ENCODE data around the gene ESF1.

The ESF1 gene, protein sequence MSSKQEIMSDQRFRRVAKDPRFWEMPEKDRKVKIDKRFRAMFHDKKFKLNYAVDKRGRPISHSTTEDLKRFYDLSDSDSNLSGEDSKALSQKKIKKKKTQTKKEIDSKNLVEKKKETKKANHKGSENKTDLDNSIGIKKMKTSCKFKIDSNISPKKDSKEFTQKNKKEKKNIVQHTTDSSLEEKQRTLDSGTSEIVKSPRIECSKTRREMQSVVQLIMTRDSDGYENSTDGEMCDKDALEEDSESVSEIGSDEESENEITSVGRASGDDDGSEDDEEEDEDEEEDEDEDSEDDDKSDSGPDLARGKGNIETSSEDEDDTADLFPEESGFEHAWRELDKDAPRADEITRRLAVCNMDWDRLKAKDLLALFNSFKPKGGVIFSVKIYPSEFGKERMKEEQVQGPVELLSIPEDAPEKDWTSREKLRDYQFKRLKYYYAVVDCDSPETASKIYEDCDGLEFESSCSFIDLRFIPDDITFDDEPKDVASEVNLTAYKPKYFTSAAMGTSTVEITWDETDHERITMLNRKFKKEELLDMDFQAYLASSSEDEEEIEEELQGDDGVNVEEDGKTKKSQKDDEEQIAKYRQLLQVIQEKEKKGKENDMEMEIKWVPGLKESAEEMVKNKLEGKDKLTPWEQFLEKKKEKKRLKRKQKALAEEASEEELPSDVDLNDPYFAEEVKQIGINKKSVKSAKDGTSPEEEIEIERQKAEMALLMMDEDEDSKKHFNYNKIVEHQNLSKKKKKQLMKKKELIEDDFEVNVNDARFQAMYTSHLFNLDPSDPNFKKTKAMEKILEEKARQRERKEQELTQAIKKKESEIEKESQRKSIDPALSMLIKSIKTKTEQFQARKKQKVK

DNA sequence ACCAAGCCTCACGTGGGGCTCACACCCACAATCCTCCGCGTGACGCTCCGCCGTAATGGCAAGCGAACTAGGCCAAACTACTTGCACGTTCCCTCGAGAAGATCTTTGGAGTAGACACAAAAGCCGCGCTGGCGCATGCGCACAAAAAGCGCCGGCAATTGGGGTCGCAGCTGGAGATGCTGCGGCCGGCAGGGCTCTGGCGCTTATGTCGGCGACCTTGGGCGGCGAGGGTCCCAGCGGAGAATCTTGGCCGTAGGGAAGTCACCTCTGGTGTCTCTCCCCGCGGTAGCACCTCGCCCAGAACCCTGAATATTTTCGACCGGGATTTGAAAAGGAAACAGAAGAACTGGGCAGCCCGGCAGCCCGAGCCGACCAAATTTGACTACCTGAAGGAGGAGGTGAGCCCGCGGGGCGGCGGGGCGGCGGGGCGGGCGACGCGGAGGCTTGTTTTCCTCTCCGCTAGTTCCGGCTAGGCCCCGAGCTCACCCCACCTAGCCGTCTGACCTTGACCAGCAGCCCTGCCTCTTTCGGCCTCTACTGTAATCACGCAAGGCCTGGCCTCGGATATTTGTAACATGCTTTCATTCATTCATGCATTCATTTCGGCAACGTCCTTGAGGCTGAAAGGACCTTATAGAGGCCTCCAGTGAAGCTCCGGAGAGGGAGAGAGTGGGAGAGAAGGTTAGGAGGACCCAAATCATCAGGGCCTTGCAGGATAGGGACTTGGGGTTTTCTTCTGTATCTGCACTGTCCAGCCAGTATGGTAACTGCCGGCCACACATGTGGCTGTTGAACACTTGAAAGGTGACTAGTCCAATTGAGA is at the start of gene ESF1, which contains the start of gene NDUFAF5:
Gene ESF1, minus strand, starts transcription at position 27 of the 823 bp plus-strand sequence. CDS start 1,779 bp downstream, outside the sequence.
Gene NDUFAF5, plus strand, starts transcription at position 136 of the 823 bp plus-strand sequence. Its CDS starts 41 bp downstream, at position 177.
- DNase-seq: peak; percentile 69

DNA sequence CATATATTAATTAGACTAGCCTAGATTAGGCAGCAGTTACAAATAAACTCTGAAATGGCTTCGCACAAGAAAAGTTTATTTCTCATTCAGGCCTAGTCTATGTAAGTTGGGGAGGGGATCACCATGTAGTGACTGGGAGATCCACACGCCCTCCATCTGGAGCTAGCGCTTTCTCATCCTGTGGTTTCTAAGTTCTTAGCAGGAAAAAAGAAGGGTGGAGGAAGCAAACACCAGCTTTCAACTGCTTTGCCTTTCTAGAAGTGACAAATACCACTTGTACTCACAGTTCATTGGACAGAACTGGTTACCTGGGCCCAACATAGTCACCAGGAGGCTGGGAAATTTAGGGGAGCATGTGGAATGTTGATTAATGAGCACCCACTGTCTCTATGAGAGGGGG is 46.8 kb upstream of the ESF1 start:
- DNase-seq: no peak

DNA sequence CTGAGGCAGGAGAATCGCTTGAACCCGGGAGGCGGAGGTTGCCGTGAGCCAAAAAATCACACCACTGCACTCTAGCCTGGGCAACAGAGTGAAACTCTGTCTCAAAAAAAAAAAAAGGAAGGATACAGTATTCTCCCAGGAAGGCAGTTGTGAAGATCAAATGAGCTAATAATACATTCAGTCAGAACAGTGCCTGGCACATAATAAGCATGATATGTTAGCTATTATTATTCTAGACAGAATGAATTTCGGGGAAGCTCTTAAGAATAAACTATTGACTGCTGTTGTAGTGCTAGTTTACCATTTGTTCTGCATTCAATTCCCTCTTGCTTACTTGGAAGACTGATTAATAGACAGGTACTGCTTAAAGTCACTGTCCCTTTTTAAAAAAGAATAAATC is 40.7 kb upstream of the ESF1 start:
- no peak for DNase-seq

DNA sequence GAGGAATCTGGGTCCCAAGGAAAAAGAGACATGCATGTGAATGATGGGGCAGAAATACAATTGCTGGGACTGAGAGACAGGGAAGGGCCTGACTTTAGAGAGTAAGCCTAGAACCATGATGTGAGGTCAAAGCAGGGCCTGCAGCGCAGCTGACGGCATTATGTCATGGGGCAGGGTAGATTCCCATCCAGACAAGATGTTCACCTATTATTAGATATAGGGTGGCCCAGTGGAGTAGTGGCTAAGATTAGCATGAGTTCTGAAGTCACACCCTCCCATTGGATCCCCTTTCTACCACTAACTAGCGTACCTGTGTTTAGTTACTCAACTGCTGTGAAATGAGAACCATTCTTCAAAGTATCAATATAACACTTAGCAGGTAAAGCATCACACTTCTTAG is 39.7 kb upstream of the ESF1 start:
- DNase-seq: no peak

DNA sequence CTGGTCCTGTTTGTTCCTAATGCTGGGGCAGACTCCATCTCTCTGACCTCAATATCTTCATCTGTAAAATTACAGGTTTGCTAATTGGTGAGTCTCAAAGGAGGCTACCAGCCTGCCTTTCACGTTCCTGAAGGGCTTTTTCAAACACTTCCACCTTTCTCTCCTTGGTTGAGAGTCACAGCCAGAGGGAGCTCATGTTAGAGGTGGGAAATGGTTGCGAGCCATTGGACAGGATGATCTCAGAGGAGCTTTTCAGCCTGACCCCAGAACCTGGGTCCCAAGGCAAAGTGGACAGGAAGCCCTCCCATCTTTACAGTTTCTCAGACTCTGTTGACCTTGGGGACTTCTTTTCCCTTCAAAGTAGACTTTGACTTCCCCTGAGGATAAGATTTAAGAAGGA is 37.7 kb upstream of the ESF1 start:
- DNase-seq: no peak

DNA sequence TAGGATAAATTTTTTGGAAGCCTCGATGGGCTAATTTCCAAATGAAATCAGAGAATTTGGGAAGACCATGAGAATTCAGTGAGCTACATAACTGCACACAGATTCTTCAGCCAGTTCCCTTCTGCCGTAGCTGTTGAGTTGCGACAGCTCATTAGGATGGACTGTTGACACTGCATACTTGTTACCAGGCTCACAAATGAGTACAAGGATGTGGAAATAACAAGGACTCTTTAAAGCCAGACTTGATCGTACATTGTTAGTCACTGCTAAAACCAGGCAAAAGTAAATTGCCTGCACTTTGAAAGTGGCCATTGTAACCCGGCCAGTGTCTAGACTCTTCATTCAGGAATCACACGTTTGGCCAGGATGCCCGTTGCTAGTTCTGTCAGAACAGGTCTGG is 37.2 kb upstream of the ESF1 start:
- DNase-seq: no peak

DNA sequence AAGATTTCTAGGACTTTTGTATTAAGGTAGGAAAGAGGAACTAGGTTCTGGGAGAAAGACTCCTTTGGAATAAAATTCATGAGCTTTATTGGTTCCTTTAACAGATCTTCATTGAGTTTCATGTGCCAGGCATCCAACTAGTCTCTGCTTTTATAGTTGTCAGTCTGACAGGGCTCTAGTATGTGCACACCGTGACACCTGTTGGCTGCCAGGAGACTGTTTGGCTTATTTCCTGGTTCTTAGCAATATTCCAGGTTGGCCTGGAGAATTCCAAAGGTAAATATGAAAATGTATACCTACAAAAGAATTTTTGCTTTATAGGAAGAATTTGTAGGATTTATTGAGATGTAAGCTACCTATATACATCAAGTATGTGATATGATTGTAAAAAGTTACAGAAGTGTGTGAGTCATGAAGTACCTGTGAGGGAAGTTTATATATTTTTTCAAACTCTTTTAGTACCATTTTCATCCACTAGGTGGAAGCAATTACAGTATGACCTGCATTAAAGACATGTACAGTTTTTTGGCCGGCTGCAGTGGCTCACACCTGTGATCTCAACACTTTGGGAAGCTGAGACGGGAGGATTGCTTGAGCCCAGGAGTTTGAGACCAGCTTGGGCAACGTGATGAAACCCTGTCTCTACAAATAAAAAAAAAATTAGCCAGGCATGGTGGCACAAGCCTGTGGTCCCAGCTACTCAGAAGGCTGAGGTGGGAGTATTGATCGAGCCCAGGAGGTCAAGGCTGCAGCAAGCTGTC is 35.3 kb upstream of the ESF1 start:
- peak; percentile 23 for DNase-seq

DNA sequence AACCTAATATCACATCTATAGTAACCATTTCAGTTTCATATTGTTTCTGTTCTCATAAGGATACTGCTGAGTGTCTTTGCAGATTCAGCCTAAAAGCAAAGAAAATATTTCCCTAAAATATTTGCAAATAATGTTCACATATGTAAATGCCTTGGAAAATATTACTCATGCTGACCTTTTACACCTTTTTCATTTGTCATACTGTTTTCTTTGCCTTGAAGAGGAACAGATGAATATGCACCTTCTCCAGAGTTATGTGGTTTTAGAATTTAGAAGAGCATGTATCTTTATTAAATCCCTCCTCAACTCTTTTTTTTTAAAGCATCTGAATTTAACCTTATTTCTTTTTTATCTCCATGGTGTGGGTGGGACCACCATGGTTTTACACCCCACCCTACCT is 32.6 kb upstream of the ESF1 start:
- no peak for DNase-seq

DNA sequence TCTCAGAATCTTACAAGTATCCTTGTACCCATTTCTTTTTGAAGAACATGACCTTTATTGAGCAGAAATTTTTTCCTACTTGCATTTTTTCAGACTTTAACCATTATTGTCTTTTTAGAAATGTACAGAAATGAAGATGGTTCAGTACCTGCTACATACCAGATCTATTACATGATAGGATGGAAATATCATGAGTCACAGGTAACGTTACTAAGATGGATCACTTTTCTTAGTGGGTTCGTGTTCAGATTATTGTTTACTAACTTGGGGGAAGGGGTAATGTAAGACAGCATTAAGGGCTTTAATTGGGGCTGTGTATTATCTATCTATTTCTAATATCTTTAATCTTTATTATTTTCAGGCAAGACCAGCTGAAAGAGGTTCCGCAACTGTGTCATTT is 32.0 kb upstream of the ESF1 start:
- no peak for DNase-seq

DNA sequence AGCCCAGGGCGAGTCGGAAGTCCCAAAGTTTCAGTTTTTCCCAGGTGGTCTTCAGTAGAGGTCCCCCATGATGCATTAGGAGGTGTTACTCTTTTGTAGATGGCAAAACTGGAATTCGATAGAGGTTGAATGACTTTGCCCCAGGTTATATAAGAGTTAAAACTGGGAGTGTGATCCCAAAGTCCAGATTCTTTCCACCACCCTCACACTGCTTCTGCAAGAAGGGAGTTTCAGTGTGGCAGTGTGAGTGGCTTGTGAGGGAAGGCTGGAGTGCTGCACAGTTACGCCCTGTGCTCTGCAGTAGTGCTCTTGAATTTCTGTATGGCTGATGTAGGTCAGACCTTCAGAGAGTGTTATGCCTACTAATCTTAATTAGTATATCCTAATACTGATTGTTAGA is 30.0 kb upstream of the ESF1 start:
- DNase-seq: no peak

DNA sequence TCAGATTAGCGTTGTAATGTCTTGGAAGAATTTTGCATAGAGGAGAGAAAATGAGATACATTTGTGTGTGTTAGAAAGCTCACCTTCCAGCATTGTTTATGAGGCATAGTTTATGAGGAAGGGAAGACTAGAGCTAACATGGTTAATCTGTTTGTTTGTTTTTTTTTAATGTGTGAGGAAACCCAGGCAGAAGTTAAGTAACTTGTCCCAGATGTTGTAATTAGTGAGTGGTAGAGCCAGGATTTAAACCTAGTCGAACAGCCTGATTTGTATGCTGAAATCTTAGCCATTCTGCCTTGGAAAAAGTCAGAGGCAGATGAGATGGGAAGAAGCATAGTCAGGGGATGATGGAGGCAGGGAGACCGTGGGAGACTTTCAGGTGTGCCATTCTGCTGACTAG is 29.2 kb upstream of the ESF1 start:
- DNase-seq: no peak

DNA sequence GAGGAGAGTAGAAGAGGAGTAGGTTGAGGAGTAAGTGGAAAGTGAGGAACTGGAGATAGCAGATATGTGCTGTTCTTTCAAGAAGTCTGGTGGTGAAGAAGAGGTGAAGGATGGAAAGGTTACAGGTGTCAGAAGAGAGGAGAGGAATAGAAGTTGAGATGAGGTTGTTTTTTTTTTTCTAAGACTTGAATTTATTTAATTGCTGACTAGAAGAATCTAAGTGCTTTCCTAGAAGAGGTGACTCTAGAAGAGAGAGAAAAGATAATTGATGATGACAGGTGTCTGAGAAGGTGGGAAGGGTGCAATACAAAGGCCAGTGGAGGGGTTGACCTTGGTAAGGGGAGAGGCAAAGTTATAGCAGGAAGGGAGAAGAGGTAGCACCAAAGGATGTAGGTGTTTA is 25.7 kb upstream of the ESF1 start:
- DNase-seq: no peak

DNA sequence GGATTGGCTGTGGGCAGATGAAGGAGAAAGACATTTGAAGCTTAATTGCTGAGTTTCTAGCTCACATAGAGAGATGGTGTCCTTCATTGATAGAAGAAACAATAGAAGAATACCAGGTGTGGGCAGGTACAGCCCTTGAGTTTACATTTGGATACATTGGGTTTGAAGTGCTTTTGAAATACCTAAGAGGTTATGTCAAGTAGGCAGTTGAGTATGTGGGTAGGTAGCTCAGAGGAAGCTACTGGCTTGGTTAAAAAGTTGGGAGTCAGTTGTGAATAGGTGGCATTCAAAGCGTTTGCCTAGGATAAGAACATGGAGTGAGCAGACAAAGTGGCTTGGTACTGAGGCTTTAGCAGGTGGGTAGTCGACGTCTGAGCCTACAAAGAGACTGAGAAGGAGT is 25.1 kb upstream of the ESF1 start:
- no peak for DNase-seq

DNA sequence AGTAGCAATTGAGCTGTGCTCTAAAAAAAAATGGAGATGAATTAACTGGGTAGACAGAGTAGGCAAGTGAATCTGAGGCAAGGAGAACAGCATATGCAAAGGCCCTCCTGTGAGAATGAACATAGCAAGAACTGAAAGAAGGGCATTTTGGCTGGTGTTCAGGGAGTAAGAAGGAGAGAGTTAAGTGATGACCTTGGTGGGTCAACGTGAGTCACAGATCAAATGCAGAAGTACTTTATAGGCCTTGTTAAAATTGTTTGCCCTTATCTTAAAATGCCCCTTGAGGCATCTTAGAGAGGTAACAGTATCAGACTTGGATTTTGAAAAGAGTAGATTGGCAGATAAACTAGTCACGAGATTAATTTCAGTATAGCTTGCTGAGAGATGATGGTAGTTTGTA is 24.7 kb upstream of the ESF1 start:
- DNase-seq: no peak

DNA sequence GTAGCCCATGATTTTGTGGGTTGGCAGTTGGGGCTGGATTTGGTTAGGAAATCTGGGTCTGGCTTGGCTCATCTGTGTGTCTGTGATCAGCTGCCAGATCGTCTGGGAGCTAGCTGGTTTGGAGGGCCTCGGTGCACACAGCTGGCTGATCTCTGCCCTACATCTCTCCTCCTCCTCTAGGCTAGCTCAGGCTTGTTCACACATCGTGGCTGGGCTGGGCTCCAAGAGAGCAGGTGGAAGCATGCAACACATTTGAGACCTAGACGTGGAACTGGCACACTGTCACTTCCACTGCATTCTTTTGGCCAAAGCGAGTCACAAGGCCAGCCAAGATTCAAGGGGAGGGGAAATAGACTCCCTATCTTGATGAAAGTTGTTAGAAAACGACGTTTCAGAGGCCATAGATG is 16.0 kb upstream of the ESF1 start:
- DNase-seq: no peak

DNA sequence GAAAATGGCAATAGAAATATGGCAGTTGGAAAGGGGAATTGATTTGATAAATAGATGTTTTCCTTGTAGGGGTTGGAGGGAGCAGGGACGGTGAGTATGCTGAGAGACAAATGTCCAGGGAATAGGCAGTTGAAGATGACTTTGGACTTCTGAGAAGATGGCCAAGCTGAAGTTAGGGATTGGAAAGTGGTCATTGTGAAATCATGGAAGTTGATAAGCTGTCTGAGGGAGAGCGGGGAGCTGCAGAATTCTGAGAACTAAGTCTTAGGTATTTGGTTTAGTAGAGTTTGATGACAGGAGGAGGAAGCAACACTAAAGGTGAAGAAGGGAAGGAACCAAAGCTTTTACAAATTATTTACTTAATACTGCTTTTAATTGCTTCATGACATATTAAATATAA is 15.3 kb upstream of the ESF1 start:
- DNase-seq: no peak

DNA sequence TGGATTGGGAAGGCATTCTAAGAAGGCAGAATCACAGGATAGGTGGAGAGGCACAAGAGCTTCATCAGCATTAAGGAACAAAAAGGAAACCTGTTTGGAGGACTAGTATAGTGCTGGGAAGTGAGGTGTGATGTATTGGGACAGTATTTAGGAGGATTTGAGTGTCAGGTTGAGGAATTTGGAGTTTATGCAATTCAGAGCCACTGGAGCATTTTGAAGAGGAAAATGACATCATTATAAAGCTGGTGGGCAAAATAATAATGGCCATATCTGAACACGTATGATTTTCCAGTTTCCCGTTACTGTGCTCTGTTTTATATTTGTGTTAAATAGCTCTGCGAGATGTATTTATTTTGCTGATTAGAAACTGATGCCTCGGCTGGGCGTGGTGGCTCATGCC is 14.3 kb upstream of the ESF1 start:
- DNase-seq: no peak

DNA sequence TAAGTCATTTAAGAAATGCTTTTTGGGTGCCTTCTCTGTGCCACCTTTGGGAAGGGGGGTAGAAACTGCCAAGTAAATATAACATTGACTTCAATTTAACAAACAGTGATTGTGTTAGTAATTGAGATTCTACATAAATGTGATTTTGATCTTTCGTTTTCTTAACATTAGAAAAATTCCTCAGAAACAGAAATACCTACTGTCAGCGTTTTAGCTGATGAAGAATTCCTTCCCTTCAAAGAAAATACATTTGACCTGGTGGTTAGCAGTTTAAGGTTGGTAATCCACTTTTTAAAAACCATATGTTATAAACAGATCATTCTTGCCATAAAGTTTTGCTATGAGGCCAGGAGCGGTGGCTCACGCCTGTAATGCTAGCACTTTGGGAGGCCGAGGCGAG is 9.9 kb upstream of the ESF1 start:
- DNase-seq: no peak

DNA sequence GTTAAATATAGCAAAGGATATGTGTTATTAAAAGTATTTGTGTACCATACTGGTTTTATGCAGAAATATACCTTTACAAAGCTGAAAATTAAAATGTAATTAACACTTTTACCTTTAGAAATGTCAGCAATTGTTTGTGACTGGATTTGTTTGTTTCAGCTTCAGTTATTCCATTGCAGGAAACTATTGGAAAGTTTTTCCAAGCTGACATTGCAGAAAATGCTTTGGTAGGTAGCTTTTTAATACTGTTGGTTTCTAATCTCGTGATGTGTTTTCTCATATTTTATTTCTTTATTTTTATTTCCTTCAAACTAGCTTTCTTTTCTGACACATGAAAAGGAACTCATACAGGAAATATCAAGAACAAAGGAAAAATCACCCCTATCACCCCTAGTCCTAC is 8.3 kb upstream of the ESF1 start:
- DNase-seq: no peak

DNA sequence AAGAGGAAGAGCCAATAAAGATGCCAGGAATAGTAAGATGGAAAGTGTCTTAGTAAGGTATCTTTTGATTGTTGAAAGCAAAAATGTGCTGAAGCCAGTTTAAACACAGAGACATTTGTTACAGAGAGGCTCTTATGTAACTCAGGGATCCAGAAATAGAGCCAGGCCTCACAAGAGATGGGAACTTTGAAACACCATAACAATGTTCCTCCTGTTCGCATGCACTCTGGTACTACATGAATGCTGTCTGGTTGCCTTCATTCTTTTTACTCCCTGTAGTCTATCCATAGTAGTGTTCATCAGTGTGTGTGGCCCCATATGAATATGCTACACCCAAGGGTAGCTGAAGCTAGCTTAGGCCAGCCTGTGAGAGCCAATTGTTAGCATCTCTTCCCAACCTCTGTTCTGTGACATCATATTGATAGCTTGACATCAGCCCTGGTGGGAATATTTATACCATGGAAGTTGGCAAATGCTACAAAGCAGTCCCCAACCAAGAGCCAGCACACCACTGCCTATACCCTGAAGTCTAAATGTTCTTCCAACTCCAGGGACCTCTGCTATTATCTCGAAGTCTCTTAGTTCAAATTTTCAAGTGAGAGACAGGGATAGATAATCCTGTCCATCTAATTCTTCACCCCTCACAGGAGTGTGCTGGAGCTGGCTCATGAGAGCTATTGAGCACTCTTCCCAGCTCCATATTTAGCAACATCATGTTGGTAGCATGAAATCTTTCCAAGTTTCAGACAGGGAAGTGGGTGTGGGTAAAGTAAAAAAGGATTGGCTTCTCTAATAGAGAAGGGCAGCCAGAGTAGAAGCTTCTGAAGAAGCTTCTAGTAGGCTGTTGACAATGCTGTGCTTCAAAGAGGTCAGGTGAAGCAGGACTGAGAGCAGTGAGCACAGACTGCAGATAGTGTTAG is 7.1 kb upstream of the ESF1 start:
- DNase-seq: no peak

DNA sequence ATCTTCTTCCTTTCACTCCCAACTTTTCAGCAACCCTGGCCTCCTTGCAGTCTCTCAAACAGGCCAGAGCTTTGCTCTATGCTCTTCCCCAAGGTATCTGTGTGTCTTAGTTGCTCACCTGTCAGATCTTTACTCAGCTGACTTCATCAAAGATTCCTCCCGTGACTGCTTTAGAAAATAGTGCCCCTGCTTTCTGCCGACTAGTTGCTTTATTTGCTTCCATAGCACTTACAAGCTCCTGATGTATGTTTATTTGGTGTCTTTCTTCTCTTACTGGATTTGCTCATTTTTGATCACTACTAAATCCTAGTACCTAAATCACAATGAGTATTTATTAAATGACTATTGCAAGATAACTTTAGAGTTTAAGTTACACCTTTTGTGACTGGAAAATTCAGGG is 6.0 kb upstream of the ESF1 start:
- DNase-seq: no peak

Measured in 8988T (cell line).